Endothelial cell of umbilical vein (primary cell): ENCODE data around the gene FAM210A. TPM values are rescaled to one million over a fixed set of nuclear protein-coding genes. Genes with fewer than 3 reads are reported as not detected.

ENCODE experiments used
- BruUV-seq: library from RNA; stranded (reverse); fragments of 400-500 nt; replicated peaks from 2 replicates; lab custom pipeline; 2021; lab: Mats Ljungman, UMichigan
- CTCF ChIA-PET: fragments of 300-600, 350-600 bp; sonication (Branson Sonifier 250); formaldehyde crosslinking; loops from one replicate; lab custom pipeline; 2021; ENCODE audit warnings: antibody characterized with exemption, inconsistent platforms; lab: Charles Lee
- POLR2A ChIA-PET: fragments of 300-600, 350-600 bp; sonication (Branson Sonifier 250); formaldehyde crosslinking; loops from one replicate; lab custom pipeline; 2021; ENCODE audit warnings: antibody characterized with exemption, inconsistent platforms; lab: Charles Lee
- DNase-seq: peaks from one replicate; pipeline ENCODE4 v3.0.0-alpha.2; 2011; ENCODE audit warnings: low read depth, low spot score
- FAIRE-seq: peaks from 2 replicates; lab custom pipeline; 2011; peaks lifted over from hg19 to GRCh38; lab: Jason Lieb, UNC
- H2AFZ ChIP-seq: 2 replicates; pipeline ENCODE4 v1.6.0; 2012; ENCODE audit warnings: low read depth, low read length, control low read depth, inconsistent platforms
- H3K27ac ChIP-seq: 2 replicates; pipeline ENCODE4 v1.5.1; 2011; ENCODE audit warnings: low read depth, mild to moderate bottlenecking, control low read depth, low read length, moderate library complexity; ENCODE audit not compliant: insufficient read depth
- H3K27me3 ChIP-seq, 2 experiments: 2 replicates each; pipeline versions ENCODE4 v1.6.0 to v1.6.1; 2011; ENCODE audit warnings: low read length in 2 of 2, mixed read lengths in 1 of 2; ENCODE audit not compliant: control insufficient read depth in 2 of 2, insufficient read depth in 2 of 2
- H3K36me3 ChIP-seq, 2 experiments: 2 replicates in 1 of 2; 3 replicates in 1 of 2; pipeline ENCODE4 v1.5.1; 2011; ENCODE audit warnings: low read length in 2 of 2, mild to moderate bottlenecking in 1 of 2, moderate library complexity in 1 of 2; ENCODE audit not compliant: control insufficient read depth in 2 of 2, insufficient read depth in 2 of 2; ENCODE audit errors: extremely low read depth in 1 of 2
- H3K4me1 ChIP-seq: 3 replicates; pipeline ENCODE4 v1.5.1; 2011; ENCODE audit warnings: mild to moderate bottlenecking, low read length; ENCODE audit not compliant: control insufficient read depth, insufficient read depth; ENCODE audit errors: extremely low read depth
- H3K4me2 ChIP-seq: 2 replicates; pipeline ENCODE4 v1.6.1; 2011; ENCODE audit warnings: low read length, control low read depth, mixed read lengths; ENCODE audit not compliant: insufficient read depth
- H3K4me3 ChIP-seq, 3 experiments: fragments of 200-600 bp in 1 of 3; sonication (generic), shearing (Covaris generic) in 1 of 3; replicated peaks in 1 of 3; 2 replicates each; pipeline ENCODE4 v1.5.1; 2011 to 2016; ENCODE audit warnings: control low read depth in 3 of 3, low read length in 3 of 3, mild to moderate bottlenecking in 2 of 3, inconsistent platforms in 1 of 3, low read depth in 1 of 3, moderate library complexity in 1 of 3; ENCODE audit not compliant: insufficient read depth in 1 of 3
- H3K79me2 ChIP-seq: 2 replicates; pipeline ENCODE4 v1.6.0; 2012; ENCODE audit warnings: low read length, inconsistent platforms; ENCODE audit not compliant: control insufficient read depth, insufficient read depth
- H3K9ac ChIP-seq: replicated peaks from 2 replicates; pipeline ENCODE3; 2011; ENCODE audit warnings: low read length, control low read depth; ENCODE audit not compliant: insufficient read depth; ENCODE audit errors: extremely low read depth
- H3K9me1 ChIP-seq: replicated peaks from 3 replicates; pipeline ENCODE4 v1.6.0; 2011; ENCODE audit warnings: mild to moderate bottlenecking, low read length; ENCODE audit not compliant: control insufficient read depth, insufficient read depth; ENCODE audit errors: extremely low read depth
- H3K9me3 ChIP-seq: replicated peaks from 2 replicates; pipeline ENCODE4 v1.5.1; 2012; ENCODE audit warnings: low read length, inconsistent platforms; ENCODE audit not compliant: control insufficient read depth, insufficient read depth
- H4K20me1 ChIP-seq: replicated peaks from 2 replicates; pipeline ENCODE3; 2011; ENCODE audit warnings: mild to moderate bottlenecking, low read length; ENCODE audit not compliant: control insufficient read depth, insufficient read depth; ENCODE audit errors: extremely low read depth
- CTCF ChIP-seq, 2 donors: IDR thresholded peaks; 1 replicate in 1 of 2; 2 replicates in 1 of 2; pipeline ENCODE4 v1.5.1; 2011; ENCODE audit warnings: low read length in 2 of 2, mild to moderate bottlenecking in 2 of 2, moderate library complexity in 2 of 2, control low read depth in 1 of 2, inconsistent platforms in 1 of 2, low read depth in 1 of 2; ENCODE audit not compliant: insufficient read depth in 1 of 2; ENCODE audit errors: extremely low read depth in 1 of 2
- EZH2 ChIP-seq: IDR thresholded peaks from 2 replicates; pipeline ENCODE4 v1.6.1; 2012; ENCODE audit warnings: borderline replicate concordance, low read depth, mild to moderate bottlenecking, moderate library complexity, low read length, inconsistent platforms; ENCODE audit not compliant: severe bottlenecking
- FOS ChIP-seq: IDR thresholded peaks from 2 replicates; pipeline ENCODE4 v1.6.1; 2011; ENCODE audit warnings: mild to moderate bottlenecking, low read length, moderate library complexity, borderline replicate concordance; ENCODE audit not compliant: insufficient read depth
- GATA2 ChIP-seq: IDR thresholded peaks from 2 replicates; pipeline ENCODE4 v1.7.0; 2011; ENCODE audit warnings: low read depth, mild to moderate bottlenecking, moderate library complexity, mixed read lengths, low read length; ENCODE audit not compliant: insufficient read length, insufficient read depth
- JUN ChIP-seq: IDR thresholded peaks from 2 replicates; pipeline ENCODE4 v1.6.1; 2011; ENCODE audit warnings: borderline replicate concordance, low read depth; ENCODE audit not compliant: insufficient read length, insufficient read depth
- MAX ChIP-seq: IDR thresholded peaks from 2 replicates; pipeline ENCODE4 v1.6.1; 2011; ENCODE audit not compliant: insufficient read depth, insufficient read length
- MYC ChIP-seq: IDR thresholded peaks from one replicate; pipeline ENCODE4 v1.6.1; 2011; ENCODE audit warnings: mild to moderate bottlenecking, low read depth, low read length
- POLR2A ChIP-seq: IDR thresholded peaks from 2 replicates; pipeline ENCODE4 v1.6.1; 2012; ENCODE audit warnings: low read depth, mild to moderate bottlenecking, control low read depth, low read length
- POLR2AphosphoS5 ChIP-seq: IDR thresholded peaks from 2 replicates; pipeline ENCODE4 v1.6.1; 2012; ENCODE audit warnings: low read depth, mild to moderate bottlenecking, control low read depth, low read length, moderate library complexity; ENCODE audit not compliant: insufficient read depth
- dilution Hi-C: fragments of 300-500 bp; cut with MboI; formaldehyde crosslinking; loops from one replicate; pipeline ENCODE4 v1.15.0; 2019; ENCODE audit warnings: low sequenced_read_pairs; ENCODE audit not compliant: extremely low pct_ligation_motif_present
- intact Hi-C: fragments of 100-400 bp; cut with micrococcal nuclease; formaldehyde crosslinking; loops from one replicate; pipeline ENCODE4 v1.10.0; 2022
- polyA plus RNA-seq, 4 experiments: library from polyadenylated mRNA; depleted of rRNA in 3 of 4; stranded (reverse) in 3 of 4; unstranded in 1 of 4; fragments of >200 nt; gene quantifications; 2 replicates each; pipeline versions ENCODE4 v1.2.1 to v1.2.3, GENCODE V29; 2011 to 2012; ENCODE audit warnings: missing spikeins in 1 of 4
- total RNA-seq: library from RNA; stranded (reverse); gene quantifications from 2 replicates; pipeline ENCODE4 v1.2.3, GENCODE V29; 2021

Gene FAM210A
- total and polyA plus RNA-seq, 2 donors (not counting 3 experiments of a cell fraction or from before 2014, with no cell fraction given): 7.1 to 17.3 TPM

- CTCF ChIA-PET: interaction anchor here (1.3 kb wide), 1 partner anchor 444 kb away, joined by 3 read pairs; no protein-coding TSS in a partner anchor
- no peak for TF ChIP-seq POLR2AphosphoS5
- no peak for TF ChIP-seq MAX
- TF ChIP-seq JUN: no peak
- TF ChIP-seq GATA2: no peak
- TF ChIP-seq MYC: no peak
- no peak for TF ChIP-seq CTCF (IDR thresholded peaks at IDR 0.05; ENCODE audit: extremely low read depth in 1 of 2, insufficient read depth in 1 of 2, low read depth in 1 of 2, low read length in 2 of 2)
- TF ChIP-seq FOS: no peak
- TF ChIP-seq POLR2A: no peak
- no peak for TF ChIP-seq EZH2
Measured at GRCh38 chr18:13660510-13660909, 65.8 kb downstream of the FAM210A start.

More at GRCh38 chr18:13660510-13660909, 65.8 kb downstream of the FAM210A start:
- BruUV-seq: no TSS peak
- intact Hi-C loops (no loop called here), dilution Hi-C loops (no loop called here)
- no peaks in the 10 kb centered on the region for H3K9me1 ChIP-seq
- peaks cover 0 to 2% of the 10 kb centered on the region in 2 experiments for H3K36me3 ChIP-seq
- peaks cover 30% of the 10 kb centered on the region for H3K4me1 ChIP-seq
- no peak overlapping the region for H3K4me3 ChIP-seq
- H3K27me3 ChIP-seq: no peaks in the 10 kb centered on the region
- POLR2A ChIA-PET: no interaction called here
- peak; percentile 87 for DNase-seq
- H3K27ac ChIP-seq: no peak overlapping the region
- no peaks in the 10 kb centered on the region for H3K9me3 ChIP-seq
- no peak for FAIRE-seq
- no peak overlapping the region for H3K9ac ChIP-seq
- no peak overlapping the region for H3K4me2 ChIP-seq
- H4K20me1 ChIP-seq: no peaks in the 10 kb centered on the region
- H2AFZ ChIP-seq: no peak overlapping the region
- H3K79me2 ChIP-seq: no peaks in the 10 kb centered on the region
